Renal cortical epithelial cell (primary cell): ENCODE measurements around the gene RNASE8. TPM values are rescaled to one million over a fixed set of nuclear protein-coding genes. Genes with fewer than 3 reads are reported as not detected.

Experiments used
- DNase-seq: peaks from one replicate; pipeline ENCODE4 v3.0.0-alpha.2; 2011; ENCODE audit warnings: low read depth
- total RNA-seq: library from RNA; depleted of rRNA; stranded (reverse); fragments of >200 nt; gene quantifications from 2 replicates; pipeline ENCODE4 v1.2.3, GENCODE V29; 2014

The RNASE8 gene
- total RNA-seq, 1 donor from 2014 or later: not detected

DNA sequence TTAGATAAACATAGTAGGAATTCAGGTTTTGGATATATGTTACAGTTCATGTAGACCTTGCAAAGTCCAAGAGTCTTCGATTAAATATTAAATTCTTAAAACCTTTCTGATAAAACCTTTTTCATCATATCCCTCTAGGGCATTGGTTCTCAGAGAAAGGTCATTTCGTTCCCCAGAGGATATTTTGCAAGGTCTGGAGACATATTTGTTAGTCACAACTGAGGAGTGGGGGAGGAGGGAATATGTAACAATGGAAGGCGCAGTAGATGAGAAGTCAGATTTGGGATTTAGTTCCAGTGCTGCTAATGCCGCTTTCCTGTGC is 48.5 kb downstream of the RNASE8 start:
- no peak for DNase-seq

- DNase-seq: peak; percentile 75
These were observed 49.1 kb downstream of the RNASE8 start for GRCh38 chr14:21106498-21107282.

GRCh38 chr14:21107283-21107800 is 49.7 kb downstream of the RNASE8 start:
- DNase-seq: peak; percentile 73

Other genes starting within 250 kb of the RNASE8 start
- not detected in 2 replicates for gene RNASE3, start 166.4 kb upstream of the RNASE8 start, total RNA-seq
- not detected in 2 replicates for gene RNASE2, start 102.3 kb upstream of the RNASE8 start, total RNA-seq
- 44.0 and 56.3 TPM in 2 replicates for gene METTL17, start 67.8 kb upstream of the RNASE8 start, total RNA-seq
- not detected in 2 replicates for gene SLC39A2, start 58.5 kb upstream of the RNASE8 start, total RNA-seq
- gene NDRG2, start 32.8 kb upstream of the RNASE8 start, total RNA-seq: 0.35 and 4.6 TPM in 2 replicates
- not detected in 2 replicates for gene TPPP2, start 27.6 kb upstream of the RNASE8 start, total RNA-seq
- not detected in 2 replicates for gene RNASE13, start 23.0 kb upstream of the RNASE8 start, total RNA-seq
- gene RNASE7, start 15.5 kb upstream of the RNASE8 start, total RNA-seq: not detected in 2 replicates
- 42.0 and 64.4 TPM in 2 replicates for gene ARHGEF40, start 12.5 kb downstream of the RNASE8 start, total RNA-seq
- 6.6 and 14.9 TPM in 2 replicates for gene ZNF219, start 40.8 kb downstream of the RNASE8 start, total RNA-seq
- 0.10 and 0.35 TPM in 2 replicates for gene TMEM253, start 43.2 kb downstream of the RNASE8 start, total RNA-seq
- gene OR5AU1, start 98.2 kb downstream of the RNASE8 start, total RNA-seq: not detected in 2 replicates
- 524 and 834 TPM in 2 replicates for gene HNRNPC, start 211.6 kb downstream of the RNASE8 start, total RNA-seq
- 0.05 TPM in 1 of 2 replicates, not detected in the other for gene RPGRIP1, start 222.3 kb downstream of the RNASE8 start, total RNA-seq